ENCODE results near the gene GORASP1. TPM values are rescaled to one million over a fixed set of nuclear protein-coding genes. Genes with fewer than 3 reads are reported as not detected.

GORASP1 gene
- total RNA-seq, 1 experiment from 2014 or later: 39.4 TPM

GRCh38 chr3:39090922-39091321 lies 16.5 kb downstream of the GORASP1 start:
- intact Hi-C loops (cut with micrococcal nuclease; ENCODE audit: unreplicated experiment) (no loop called here), in situ Hi-C loops (cut with HindIII; ENCODE audit: low pct_unique_long_range_greater_than_20kb, low sequenced_read_pairs) (no loop called here)
- POLR2A ChIA-PET: no interaction called here
- CTCF ChIA-PET: no interaction called here
- no peak for ATAC-seq
- no peaks in the 10 kb centered on the region for H3K9me3 ChIP-seq (ENCODE audit: control insufficient read depth, insufficient read depth, low read depth, low read length)
- no peaks in the 10 kb centered on the region; the same call in none of the 2 replicates for H3K36me3 ChIP-seq (ENCODE audit: control insufficient read depth, insufficient read depth, low read length)
- no peak overlapping the region for H3K27ac ChIP-seq (ENCODE audit: low read length)
- TF ChIP-seq POLR2AphosphoS5 (IDR thresholded peaks at IDR 0.05; ENCODE audit: low read depth, low read length) (no peak), CTCF (IDR thresholded peaks at IDR 0.05) (no peak), SIN3A (IDR thresholded peaks at IDR 0.05; ENCODE audit: borderline replicate concordance, insufficient read depth, low read depth, low read length) (no peak), TCF7L2 (IDR thresholded peaks at IDR 0.05; ENCODE audit: low read depth, low read length) (no peak), REST (IDR thresholded peaks at IDR 0.05; ENCODE audit: insufficient read depth in 1 of 2, low read depth in 2 of 2, low read length in 1 of 2) (no peak)
- no peak overlapping the region for H3K4me3 ChIP-seq (ENCODE audit: low read depth in 2 of 2, low read length in 2 of 2)
- no peaks in the 10 kb centered on the region for H3K4me1 ChIP-seq (ENCODE audit: control insufficient read depth, insufficient read depth, low read length)
- BruUV-seq (replicated peaks): no TSS peak
- no peak for DNase-seq (ENCODE audit: low read depth, low spot score)
- no peaks in the 10 kb centered on the region for H3K27me3 ChIP-seq (ENCODE audit: control insufficient read depth, insufficient read depth, low read length)

DNA sequence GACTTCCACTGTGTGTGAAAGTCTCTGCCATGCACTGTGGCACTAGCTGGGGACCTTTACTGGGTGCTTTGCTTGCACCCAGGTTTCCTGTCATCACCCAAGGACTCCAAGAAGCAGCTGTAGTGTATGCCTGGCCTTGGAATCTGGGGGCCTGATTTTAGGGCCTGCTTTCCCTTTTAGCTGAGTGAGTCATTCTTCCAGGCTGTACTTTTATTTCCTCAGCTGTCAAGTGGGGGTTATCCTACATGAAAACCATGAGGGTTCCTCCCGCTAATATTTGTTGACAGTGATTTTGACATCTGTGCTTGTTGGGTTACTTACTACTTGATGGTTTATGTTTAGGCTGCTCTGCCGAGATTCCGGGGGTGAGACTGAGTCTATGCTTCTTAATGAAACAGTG lies 18.5 kb downstream of the GORASP1 start:
- no peaks in the 10 kb centered on the region for H3K9me3 ChIP-seq (ENCODE audit: control insufficient read depth, insufficient read depth, low read depth, low read length)
- no peak overlapping the region for H3K27ac ChIP-seq (ENCODE audit: low read length)
- ChIA-PET CTCF (no interaction called here), POLR2A (no interaction called here)
- no peak for DNase-seq (ENCODE audit: low read depth, low spot score)
- no peak for TF ChIP-seq SIN3A (IDR thresholded peaks at IDR 0.05; ENCODE audit: borderline replicate concordance, insufficient read depth, low read depth, low read length)
- TF ChIP-seq POLR2AphosphoS5 (IDR thresholded peaks at IDR 0.05; ENCODE audit: low read depth, low read length): no peak
- no peak for TF ChIP-seq CTCF (IDR thresholded peaks at IDR 0.05)
- no peak for TF ChIP-seq TCF7L2 (IDR thresholded peaks at IDR 0.05; ENCODE audit: low read depth, low read length)
- TF ChIP-seq REST (IDR thresholded peaks at IDR 0.05; ENCODE audit: insufficient read depth in 1 of 2, low read depth in 2 of 2, low read length in 1 of 2): no peak
- no peaks in the 10 kb centered on the region for H3K27me3 ChIP-seq (ENCODE audit: control insufficient read depth, insufficient read depth, low read length)
- H3K36me3 ChIP-seq (ENCODE audit: control insufficient read depth, insufficient read depth, low read length): no peaks in the 10 kb centered on the region; the same call in 1 of the 2 replicates
- in situ Hi-C loops (cut with HindIII; ENCODE audit: low pct_unique_long_range_greater_than_20kb, low sequenced_read_pairs): no loop called here
- intact Hi-C loops (cut with micrococcal nuclease; ENCODE audit: unreplicated experiment): no loop called here
- H3K4me1 ChIP-seq (ENCODE audit: control insufficient read depth, insufficient read depth, low read length): no peaks in the 10 kb centered on the region
- no TSS peak for BruUV-seq (replicated peaks)
- H3K4me3 ChIP-seq (ENCODE audit: low read depth in 2 of 2, low read length in 2 of 2): no peak overlapping the region
- ATAC-seq: no peak
